ENCODE data around the gene COL20A1.

The COL20A1 gene

GRCh38 chr20:63273635-63274380 lies 19.2 kb upstream of the COL20A1 start:
- H3K4me1 ChIP-seq (ENCODE audit: control insufficient read depth, insufficient read depth, low read length), result peaks cover 12% of the 10 kb centered on the region
- H3K9me3 ChIP-seq (ENCODE audit: control insufficient read depth, low read length), result no peaks in the 10 kb centered on the region
- H3K9ac ChIP-seq (ENCODE audit: low read length), result peak overlapping the region; percentile 72
- H3K4me3 ChIP-seq (ENCODE audit: low read length), result peak overlapping the region; percentile 62
- no peaks in the 10 kb centered on the region for H3K27me3 ChIP-seq (ENCODE audit: control insufficient read depth, insufficient read depth, low read length)
- H3K36me3 ChIP-seq (ENCODE audit: control insufficient read depth, insufficient read depth, low read length), result peaks cover 8% of the 10 kb centered on the region

DNA sequence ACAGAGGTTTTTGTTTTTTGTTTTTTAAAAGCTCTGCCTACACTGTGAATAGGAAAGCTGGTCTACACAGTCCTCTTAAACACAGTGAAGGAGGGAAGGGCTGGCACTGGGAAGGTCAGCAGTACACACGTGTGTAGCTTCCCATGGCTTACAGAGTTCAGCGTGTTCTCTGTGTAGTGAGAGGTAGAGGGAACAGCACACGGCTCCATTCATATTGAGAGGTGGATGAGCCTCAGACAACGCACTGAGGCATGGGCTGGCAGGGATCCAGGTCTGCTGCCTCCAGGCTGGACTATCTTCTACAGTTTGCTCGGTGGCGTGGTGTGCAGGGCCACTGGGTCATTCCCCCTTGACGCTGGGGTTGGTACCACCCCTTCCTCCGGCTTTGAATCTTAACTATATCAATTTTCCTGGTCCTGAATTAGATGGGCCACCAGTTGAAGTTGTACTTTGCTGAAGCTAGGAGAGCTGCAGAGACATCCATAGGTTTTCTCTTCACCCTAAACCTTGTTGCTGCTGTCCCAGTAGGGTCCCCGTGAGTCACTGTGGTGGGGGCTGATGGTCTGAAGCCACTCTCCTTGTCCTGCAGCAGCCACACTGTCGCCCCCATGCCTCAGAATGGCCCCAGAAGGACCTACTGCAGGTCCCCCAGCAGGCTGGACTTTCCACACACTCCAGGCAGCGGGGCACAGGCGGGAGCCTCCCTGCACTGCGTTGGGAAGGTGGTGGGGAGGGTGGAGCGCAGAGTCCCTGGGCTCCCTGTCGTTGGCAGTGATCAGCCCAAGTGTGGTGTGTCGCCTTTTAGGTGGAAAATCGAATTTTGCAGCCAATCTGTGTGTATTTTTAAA lies 18.4 kb upstream of the COL20A1 start:
- Histone ChIP-seq H3K27me3 (ENCODE audit: control insufficient read depth, insufficient read depth, low read length) (no peaks in the 10 kb centered on the region), H3K36me3 (ENCODE audit: control insufficient read depth, insufficient read depth, low read length) (peaks cover 8% of the 10 kb centered on the region), H3K4me3 (ENCODE audit: low read length) (no peak overlapping the region), H3K9me3 (ENCODE audit: control insufficient read depth, low read length) (no peaks in the 10 kb centered on the region), H3K9ac (ENCODE audit: low read length) (no peak overlapping the region), H3K4me1 (ENCODE audit: control insufficient read depth, insufficient read depth, low read length) (peaks cover 12% of the 10 kb centered on the region)

- no peak overlapping the region for H3K9ac ChIP-seq (ENCODE audit: low read length)
- H3K4me1 ChIP-seq (ENCODE audit: control insufficient read depth, insufficient read depth, low read length), result peaks cover 12% of the 10 kb centered on the region
- H3K4me3 ChIP-seq (ENCODE audit: low read length), result no peak overlapping the region
- H3K9me3 ChIP-seq (ENCODE audit: control insufficient read depth, low read length), result no peaks in the 10 kb centered on the region
- H3K36me3 ChIP-seq (ENCODE audit: control insufficient read depth, insufficient read depth, low read length), result peaks cover 8% of the 10 kb centered on the region
- H3K27me3 ChIP-seq (ENCODE audit: control insufficient read depth, insufficient read depth, low read length), result no peaks in the 10 kb centered on the region
Measured at GRCh38 chr20:63275825-63276224, 17.2 kb upstream of the COL20A1 start.

- no peaks in the 10 kb centered on the region for H3K9me3 ChIP-seq (ENCODE audit: control insufficient read depth, low read length)
- peaks cover 8% of the 10 kb centered on the region for H3K36me3 ChIP-seq (ENCODE audit: control insufficient read depth, insufficient read depth, low read length)
- no peaks in the 10 kb centered on the region for H3K27me3 ChIP-seq (ENCODE audit: control insufficient read depth, insufficient read depth, low read length)
- H3K4me1 ChIP-seq (ENCODE audit: control insufficient read depth, insufficient read depth, low read length), result peaks cover 12% of the 10 kb centered on the region
- H3K4me3 ChIP-seq (ENCODE audit: low read length), result no peak overlapping the region
- no peak overlapping the region for H3K9ac ChIP-seq (ENCODE audit: low read length)
Measured at GRCh38 chr20:63276956-63277355, 16.0 kb upstream of the COL20A1 start.

GRCh38 chr20:63277466-63278272 lies 15.3 kb upstream of the COL20A1 start:
- H3K4me3 ChIP-seq (ENCODE audit: low read length), result no peak overlapping the region
- H3K9me3 ChIP-seq (ENCODE audit: control insufficient read depth, low read length), result no peaks in the 10 kb centered on the region
- peaks cover 8% of the 10 kb centered on the region for H3K36me3 ChIP-seq (ENCODE audit: control insufficient read depth, insufficient read depth, low read length)
- H3K9ac ChIP-seq (ENCODE audit: low read length), result no peak overlapping the region
- H3K4me1 ChIP-seq (ENCODE audit: control insufficient read depth, insufficient read depth, low read length), result peaks cover 12% of the 10 kb centered on the region
- no peaks in the 10 kb centered on the region for H3K27me3 ChIP-seq (ENCODE audit: control insufficient read depth, insufficient read depth, low read length)

DNA sequence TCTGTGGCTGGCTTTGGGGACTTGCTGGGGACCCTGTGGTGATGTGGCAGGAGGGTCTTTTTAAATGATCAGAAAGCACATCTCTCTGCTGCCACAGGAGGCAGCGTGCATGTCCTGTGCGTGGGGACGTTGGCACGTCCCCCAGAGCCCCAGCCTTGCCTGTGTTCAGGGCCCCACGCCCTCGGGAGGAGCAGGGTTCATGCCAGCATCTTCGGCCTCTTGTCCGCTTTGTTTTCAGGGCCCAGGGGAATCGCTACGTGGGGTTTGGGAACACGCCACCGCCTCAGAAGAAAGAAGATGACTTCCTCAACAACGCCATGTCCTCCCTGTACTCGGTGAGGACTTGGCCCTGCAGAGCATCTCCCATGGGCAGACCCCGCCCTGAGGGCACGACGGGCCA lies 14.3 kb upstream of the COL20A1 start:
- H3K9me3 ChIP-seq (ENCODE audit: control insufficient read depth, low read length), result no peaks in the 10 kb centered on the region
- H3K4me3 ChIP-seq (ENCODE audit: low read length), result no peak overlapping the region
- H3K9ac ChIP-seq (ENCODE audit: low read length), result no peak overlapping the region
- H3K27me3 ChIP-seq (ENCODE audit: control insufficient read depth, insufficient read depth, low read length), result no peaks in the 10 kb centered on the region
- H3K36me3 ChIP-seq (ENCODE audit: control insufficient read depth, insufficient read depth, low read length), result peaks cover 8% of the 10 kb centered on the region
- peaks cover 9% of the 10 kb centered on the region for H3K4me1 ChIP-seq (ENCODE audit: control insufficient read depth, insufficient read depth, low read length)

GRCh38 chr20:63279931-63280330 lies 13.1 kb upstream of the COL20A1 start:
- Histone ChIP-seq H3K9me3 (ENCODE audit: control insufficient read depth, low read length) (no peaks in the 10 kb centered on the region), H3K4me1 (ENCODE audit: control insufficient read depth, insufficient read depth, low read length) (no peaks in the 10 kb centered on the region), H3K4me3 (ENCODE audit: low read length) (no peak overlapping the region), H3K9ac (ENCODE audit: low read length) (no peak overlapping the region), H3K27me3 (ENCODE audit: control insufficient read depth, insufficient read depth, low read length) (no peaks in the 10 kb centered on the region), H3K36me3 (ENCODE audit: control insufficient read depth, insufficient read depth, low read length) (peaks cover 8% of the 10 kb centered on the region)

- no peak overlapping the region for H3K9ac ChIP-seq (ENCODE audit: low read length)
- no peaks in the 10 kb centered on the region for H3K27me3 ChIP-seq (ENCODE audit: control insufficient read depth, insufficient read depth, low read length)
- H3K36me3 ChIP-seq (ENCODE audit: control insufficient read depth, insufficient read depth, low read length), result peaks cover 8% of the 10 kb centered on the region
- no peak overlapping the region for H3K4me3 ChIP-seq (ENCODE audit: low read length)
- no peaks in the 10 kb centered on the region for H3K4me1 ChIP-seq (ENCODE audit: control insufficient read depth, insufficient read depth, low read length)
- H3K9me3 ChIP-seq (ENCODE audit: control insufficient read depth, low read length), result no peaks in the 10 kb centered on the region
Measured at GRCh38 chr20:63280371-63280770, 12.6 kb upstream of the COL20A1 start.

DNA sequence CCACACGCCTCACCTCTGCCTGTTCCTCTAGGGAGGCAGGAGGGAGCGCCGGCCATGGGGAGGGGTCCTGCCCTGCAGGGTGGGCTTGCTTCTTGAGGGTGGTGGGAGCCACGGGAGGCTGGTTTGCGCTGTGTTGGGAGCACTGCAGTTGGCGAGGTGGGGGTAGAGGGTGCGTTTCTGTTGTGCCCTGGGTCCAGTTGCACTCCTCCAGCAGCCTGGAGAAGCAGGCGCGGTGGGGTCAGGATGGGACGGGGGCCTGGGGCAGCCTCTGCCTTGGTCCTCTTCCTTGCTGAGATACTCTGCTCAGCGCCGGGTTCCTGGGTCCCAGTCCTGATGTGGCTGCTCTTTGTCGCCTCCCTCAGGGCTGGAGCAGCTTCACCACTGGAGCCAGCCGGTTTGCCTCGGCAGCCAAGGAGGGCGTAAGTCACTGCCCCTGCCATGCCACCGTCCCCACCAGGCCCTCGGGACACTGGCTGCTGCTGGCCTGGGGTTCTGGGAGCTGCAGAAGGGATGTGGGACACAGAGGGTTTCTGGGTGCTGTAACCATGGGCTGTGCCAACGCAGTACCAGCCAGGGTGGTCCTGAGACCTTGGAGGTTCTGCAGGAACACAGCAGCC lies 11.9 kb upstream of the COL20A1 start:
- no peak overlapping the region for H3K9ac ChIP-seq (ENCODE audit: low read length)
- peaks cover 8% of the 10 kb centered on the region for H3K36me3 ChIP-seq (ENCODE audit: control insufficient read depth, insufficient read depth, low read length)

GRCh38 chr20:63281742-63282665 lies 11.0 kb upstream of the COL20A1 start:
- Histone ChIP-seq H3K9ac (ENCODE audit: low read length) (no peak overlapping the region), H3K9me3 (ENCODE audit: control insufficient read depth, low read length) (no peaks in the 10 kb centered on the region), H3K27me3 (ENCODE audit: control insufficient read depth, insufficient read depth, low read length) (no peaks in the 10 kb centered on the region), H3K4me1 (ENCODE audit: control insufficient read depth, insufficient read depth, low read length) (no peaks in the 10 kb centered on the region), H3K4me3 (ENCODE audit: low read length) (no peak overlapping the region), H3K36me3 (ENCODE audit: control insufficient read depth, insufficient read depth, low read length) (no peaks in the 10 kb centered on the region)

More for the DNA sequence above, 11.9 kb upstream of the COL20A1 start:
- Histone ChIP-seq H3K4me3 (ENCODE audit: low read length) (no peak overlapping the region), H3K27me3 (ENCODE audit: control insufficient read depth, insufficient read depth, low read length) (no peaks in the 10 kb centered on the region), H3K4me1 (ENCODE audit: control insufficient read depth, insufficient read depth, low read length) (no peaks in the 10 kb centered on the region), H3K9me3 (ENCODE audit: control insufficient read depth, low read length) (no peaks in the 10 kb centered on the region)

DNA sequence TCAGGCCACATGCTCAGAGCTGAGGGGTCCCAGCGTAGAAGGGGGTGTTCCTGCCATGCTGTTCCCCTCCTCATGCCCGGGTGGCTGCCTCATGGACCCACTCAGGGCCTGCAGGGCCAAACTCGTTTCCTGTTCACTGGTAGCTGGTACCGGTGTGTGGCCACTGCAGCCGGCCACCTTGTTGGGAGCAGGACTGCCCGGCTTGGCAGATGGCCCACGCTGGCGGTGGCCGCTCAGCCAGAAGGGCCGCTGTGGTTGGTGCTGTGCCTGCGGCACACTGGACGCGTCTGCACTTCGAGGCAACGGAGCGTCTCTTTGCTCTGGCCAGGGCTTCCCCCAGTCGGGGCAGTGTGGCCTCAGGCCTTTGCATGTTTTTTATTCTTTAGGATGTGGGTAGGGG lies 10.0 kb upstream of the COL20A1 start:
- Histone ChIP-seq H3K27me3 (ENCODE audit: control insufficient read depth, insufficient read depth, low read length) (no peaks in the 10 kb centered on the region), H3K4me3 (ENCODE audit: low read length) (no peak overlapping the region), H3K9ac (ENCODE audit: low read length) (no peak overlapping the region), H3K36me3 (ENCODE audit: control insufficient read depth, insufficient read depth, low read length) (no peaks in the 10 kb centered on the region), H3K4me1 (ENCODE audit: control insufficient read depth, insufficient read depth, low read length) (no peaks in the 10 kb centered on the region), H3K9me3 (ENCODE audit: control insufficient read depth, low read length) (no peaks in the 10 kb centered on the region)
